Muscle layer of duodenum (tissue), 2 donors: ENCODE results near the gene SETD2.

Experiments
- H3K27ac ChIP-seq: one replicate; pipeline ENCODE4 v1.7.0; 2013; ENCODE audit warnings: mild to moderate bottlenecking, low read length
- H3K27me3 ChIP-seq: one replicate; pipeline ENCODE4 v1.7.0; 2013; ENCODE audit warnings: low read depth, mild to moderate bottlenecking, control low read depth, low read length
- H3K36me3 ChIP-seq, 2 donors: one replicate each; pipeline ENCODE4 v1.7.0; 2013; ENCODE audit warnings: low read length in 2 of 2, control low read depth in 1 of 2, mild to moderate bottlenecking in 1 of 2; ENCODE audit not compliant: insufficient read depth in 2 of 2, control insufficient read depth in 1 of 2
- H3K4me1 ChIP-seq, 2 donors: one replicate each; pipeline ENCODE4 v1.7.0; 2013; ENCODE audit warnings: low read length in 2 of 2, mild to moderate bottlenecking in 2 of 2, control low read depth in 1 of 2, moderate library complexity in 1 of 2; ENCODE audit not compliant: insufficient read depth in 2 of 2, control insufficient read depth in 1 of 2
- H3K4me3 ChIP-seq, 2 donors: one replicate each; pipeline ENCODE4 v1.7.0; 2013; ENCODE audit warnings: low read length in 2 of 2, low read depth in 1 of 2, mild to moderate bottlenecking in 1 of 2
- H3K9me3 ChIP-seq, 2 donors: one replicate each; pipeline ENCODE4 v1.7.0; 2013; ENCODE audit warnings: low read length in 2 of 2, control low read depth in 1 of 2, mild to moderate bottlenecking in 1 of 2; ENCODE audit not compliant: control insufficient read depth in 1 of 2
- donor health status: healthy.

SETD2 gene

DNA sequence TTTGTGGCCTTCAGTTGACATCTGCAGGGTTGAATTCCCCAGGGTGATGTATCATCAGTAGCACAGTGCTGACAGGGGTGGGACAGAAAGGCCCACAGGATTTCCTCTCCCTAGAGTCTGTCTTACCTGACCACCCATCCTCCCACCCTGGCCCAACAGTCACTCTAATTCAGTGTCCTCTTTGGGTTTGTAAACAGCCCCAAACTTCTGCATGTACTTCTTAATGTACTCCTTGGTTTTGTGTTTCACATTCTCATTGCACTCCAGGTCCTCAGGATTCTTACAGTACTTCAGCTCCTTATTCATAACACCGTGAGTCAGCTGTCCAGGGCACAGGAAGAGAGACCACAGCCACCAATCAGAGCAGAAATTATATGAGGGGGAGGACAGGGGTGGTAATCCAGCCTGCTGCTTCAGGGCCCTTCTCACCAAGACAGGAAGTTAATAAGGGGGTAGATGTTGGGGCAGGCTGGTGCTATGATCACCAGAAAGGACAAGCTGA lies 146.9 kb downstream of the SETD2 start:
- Histone ChIP-seq H3K36me3 (peaks cover 41 to 59% of the 10 kb centered on the region in 2 donors), H3K9me3 (no peaks in the 10 kb centered on the region), H3K27me3 (no peaks in the 10 kb centered on the region), H3K4me3 (no peak overlapping the region), H3K27ac (no peak overlapping the region), H3K4me1 (peaks cover 0 to 9% of the 10 kb centered on the region in 2 donors)

DNA sequence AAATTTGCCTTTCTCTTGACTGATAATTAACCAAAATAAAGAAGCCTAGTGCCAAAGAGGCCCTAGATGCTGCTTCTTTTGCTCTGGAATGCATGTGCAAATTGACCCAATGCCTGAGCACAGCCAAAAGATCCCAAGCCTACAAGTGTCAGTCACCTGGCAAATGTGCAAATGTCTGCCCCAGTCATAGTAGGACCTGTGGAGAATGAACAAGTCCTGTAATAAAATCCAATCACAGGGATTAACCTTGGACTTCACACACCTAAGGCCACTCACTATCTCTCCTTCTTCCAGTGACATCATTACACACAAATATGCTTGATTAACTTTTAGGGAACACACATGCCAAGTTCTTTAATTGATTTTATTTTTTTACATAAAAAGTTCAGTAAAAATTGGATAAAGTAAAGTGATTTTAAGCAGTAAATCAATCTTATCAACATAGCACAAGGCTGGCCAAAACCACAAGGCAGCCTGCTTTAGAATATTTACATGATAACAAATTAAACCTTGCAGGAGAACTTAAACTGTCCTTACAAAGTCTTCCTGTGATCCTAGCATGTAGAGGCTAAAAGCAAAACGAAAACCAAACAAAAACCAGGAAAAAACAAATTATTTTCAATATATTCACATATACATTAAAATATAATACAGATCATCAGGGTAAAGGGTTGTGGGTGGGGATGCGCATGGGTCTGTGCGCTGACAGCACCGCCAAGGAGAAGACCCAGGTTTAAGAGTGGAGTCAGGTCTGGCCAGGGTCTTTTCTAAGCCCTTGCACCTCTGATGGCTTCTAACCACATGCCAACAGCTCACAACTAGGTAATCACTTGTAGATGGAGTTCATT lies 147.6 kb downstream of the SETD2 start:
- no peaks in the 10 kb centered on the region for H3K27me3 ChIP-seq
- peaks cover 41 to 59% of the 10 kb centered on the region in 2 donors for H3K36me3 ChIP-seq
- H3K4me1 ChIP-seq, result peaks cover 0 to 9% of the 10 kb centered on the region in 2 donors
- no peak overlapping the region for H3K27ac ChIP-seq
- H3K9me3 ChIP-seq, result no peaks in the 10 kb centered on the region
- H3K4me3 ChIP-seq, result no peak overlapping the region

DNA sequence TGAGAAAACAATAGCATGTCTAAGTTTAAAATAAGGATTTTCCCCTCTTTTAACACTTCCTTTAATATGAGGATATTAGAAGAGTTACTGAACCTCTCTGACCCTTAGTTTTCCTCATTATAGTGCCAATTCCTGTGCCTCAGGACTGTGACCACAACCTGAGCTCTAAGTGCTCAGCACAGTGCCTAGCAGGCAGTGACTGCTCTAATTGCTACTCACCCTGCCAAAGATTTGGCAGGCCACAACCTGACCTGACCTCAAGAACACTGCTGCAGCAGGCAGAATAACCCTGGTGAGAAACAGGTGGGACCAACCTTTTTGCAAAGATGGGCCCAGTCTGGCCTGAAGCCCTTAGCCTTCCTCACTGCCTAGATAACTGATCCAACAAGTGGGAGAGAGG lies 148.8 kb downstream of the SETD2 start:
- no peak overlapping the region for H3K27ac ChIP-seq
- H3K9me3 ChIP-seq, result no peaks in the 10 kb centered on the region

DNA sequence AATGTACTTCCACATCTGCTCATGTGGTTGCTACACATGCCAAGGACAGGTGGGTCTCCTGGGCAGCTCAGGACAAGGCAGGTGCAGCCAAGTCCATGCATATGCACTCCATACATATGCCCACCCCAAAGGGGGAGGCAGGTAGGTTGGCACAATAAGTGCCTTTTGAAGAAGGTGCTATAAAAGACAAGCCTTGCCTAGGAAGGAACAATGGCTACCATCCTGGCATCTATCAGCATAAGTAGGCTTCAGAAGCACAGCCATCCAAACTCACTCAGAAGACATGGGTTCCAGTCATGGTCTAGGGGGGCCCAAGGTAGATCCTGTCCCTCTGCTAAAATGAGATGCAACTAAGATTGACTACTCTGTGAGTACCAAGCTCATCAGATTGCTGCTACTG lies 149.9 kb downstream of the SETD2 start:
- Histone ChIP-seq H3K27ac (no peak overlapping the region), H3K36me3 (peaks cover 41 to 52% of the 10 kb centered on the region in 2 donors), H3K9me3 (no peaks in the 10 kb centered on the region), H3K27me3 (no peaks in the 10 kb centered on the region), H3K4me3 (no peak overlapping the region), H3K4me1 (peaks cover 0 to 6% of the 10 kb centered on the region in 2 donors)

More for the DNA sequence above, 148.8 kb downstream of the SETD2 start:
- Histone ChIP-seq H3K4me1 (peaks cover 0 to 4% of the 10 kb centered on the region in 2 donors), H3K36me3 (peaks cover 41 to 59% of the 10 kb centered on the region in 2 donors), H3K4me3 (no peak overlapping the region), H3K27me3 (no peaks in the 10 kb centered on the region)

DNA sequence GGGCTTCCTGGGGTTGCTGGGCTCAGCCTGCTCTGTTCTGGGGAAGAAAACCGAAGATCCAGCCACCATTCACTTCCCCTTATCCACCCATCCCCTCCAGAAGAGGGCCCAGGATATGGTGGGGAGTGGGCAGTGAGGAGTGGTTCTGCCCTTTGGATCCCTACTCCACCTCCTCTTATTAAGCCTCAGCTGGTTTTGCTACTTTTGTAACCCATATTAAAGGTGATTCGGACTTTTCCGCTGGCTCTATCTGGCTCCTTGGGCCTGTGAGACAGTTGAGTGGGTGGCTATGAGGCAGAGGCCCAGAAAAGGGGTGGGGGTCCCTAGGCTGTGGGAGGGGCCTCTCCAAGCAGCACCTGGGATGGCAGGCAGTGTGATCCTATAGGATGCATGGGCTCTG lies 150.7 kb downstream of the SETD2 start:
- Histone ChIP-seq H3K27me3 (no peaks in the 10 kb centered on the region), H3K4me1 (peaks cover 0 to 10% of the 10 kb centered on the region in 2 donors), H3K9me3 (no peaks in the 10 kb centered on the region), H3K4me3 (no peak overlapping the region), H3K27ac (no peak overlapping the region), H3K36me3 (peaks cover 33 to 45% of the 10 kb centered on the region in 2 donors)

DNA sequence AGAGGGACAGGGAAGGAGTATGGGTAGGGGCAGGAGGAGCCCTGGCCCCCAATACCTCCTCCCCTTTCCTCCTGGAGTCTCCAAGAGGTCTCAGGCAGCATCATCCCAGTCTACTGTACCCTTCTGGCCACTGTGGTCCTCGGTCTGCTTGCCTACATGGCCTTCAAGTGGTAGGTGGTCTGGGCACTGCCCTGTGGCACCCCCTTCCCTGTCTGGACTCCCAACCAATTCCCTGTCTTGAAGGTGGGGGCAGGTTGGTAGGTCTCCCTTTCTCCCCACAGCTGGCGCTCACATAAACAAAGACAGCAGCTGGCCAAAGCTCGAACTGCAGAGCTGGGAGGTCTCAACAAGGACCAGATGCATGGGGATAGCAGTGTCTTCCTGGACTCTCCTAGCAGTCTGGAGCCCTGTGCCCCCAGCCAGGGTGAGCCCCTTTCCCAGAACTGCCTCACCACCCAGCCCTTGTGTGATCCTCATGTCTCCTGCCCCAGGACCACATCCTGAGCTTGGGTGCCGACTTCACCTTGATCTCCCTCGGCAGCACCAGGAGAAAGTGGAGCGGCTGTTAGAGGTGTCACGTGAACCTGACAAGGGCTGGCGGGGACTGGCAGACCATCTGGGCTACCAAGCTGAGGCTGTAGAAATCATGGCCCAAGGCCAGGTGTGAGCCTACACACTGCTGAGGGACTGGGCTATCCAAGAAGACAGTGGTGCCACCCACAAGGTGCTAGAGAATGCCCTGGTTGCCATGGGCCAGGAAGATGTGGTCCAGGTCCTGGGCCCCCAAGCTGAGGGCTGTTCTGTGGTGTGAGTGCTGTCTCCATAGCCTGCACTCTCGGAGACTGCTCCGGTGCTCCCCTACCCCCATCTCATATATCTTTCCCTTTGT lies 151.3 kb downstream of the SETD2 start:
- Histone ChIP-seq H3K27ac (no peak overlapping the region), H3K36me3 (peaks cover 27 to 39% of the 10 kb centered on the region in 2 donors), H3K9me3 (no peaks in the 10 kb centered on the region)

DNA sequence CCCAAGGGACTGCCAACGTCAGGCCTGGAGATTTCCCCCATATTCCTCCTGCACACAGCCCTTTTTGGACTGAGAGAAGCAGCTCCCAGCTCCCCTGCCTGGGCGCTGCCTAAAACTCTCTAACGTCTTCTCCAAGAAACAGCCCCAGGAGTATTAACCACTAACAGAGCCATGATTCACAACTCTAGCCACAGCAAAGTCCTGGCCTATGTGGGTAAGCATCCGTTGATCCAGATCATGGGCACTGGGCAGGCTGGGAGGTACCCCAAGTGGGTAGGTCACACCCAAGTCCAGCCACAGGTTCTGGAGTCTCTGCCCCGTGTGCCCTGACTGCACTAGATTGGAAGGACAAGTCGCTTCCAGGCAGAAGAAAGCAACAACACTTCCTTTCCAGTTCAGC lies 152.5 kb downstream of the SETD2 start:
- H3K4me1 ChIP-seq, result peaks cover 0 to 10% of the 10 kb centered on the region in 2 donors
- H3K27me3 ChIP-seq, result no peaks in the 10 kb centered on the region
- H3K36me3 ChIP-seq, result peaks cover 24 to 30% of the 10 kb centered on the region in 2 donors
- no peaks in the 10 kb centered on the region for H3K9me3 ChIP-seq
- H3K4me3 ChIP-seq, result no peak overlapping the region
- no peak overlapping the region for H3K27ac ChIP-seq

More for the DNA sequence above, 151.3 kb downstream of the SETD2 start:
- H3K27me3 ChIP-seq, result no peaks in the 10 kb centered on the region
- H3K4me1 ChIP-seq, result peaks cover 0 to 10% of the 10 kb centered on the region in 2 donors
- no peak overlapping the region for H3K4me3 ChIP-seq

DNA sequence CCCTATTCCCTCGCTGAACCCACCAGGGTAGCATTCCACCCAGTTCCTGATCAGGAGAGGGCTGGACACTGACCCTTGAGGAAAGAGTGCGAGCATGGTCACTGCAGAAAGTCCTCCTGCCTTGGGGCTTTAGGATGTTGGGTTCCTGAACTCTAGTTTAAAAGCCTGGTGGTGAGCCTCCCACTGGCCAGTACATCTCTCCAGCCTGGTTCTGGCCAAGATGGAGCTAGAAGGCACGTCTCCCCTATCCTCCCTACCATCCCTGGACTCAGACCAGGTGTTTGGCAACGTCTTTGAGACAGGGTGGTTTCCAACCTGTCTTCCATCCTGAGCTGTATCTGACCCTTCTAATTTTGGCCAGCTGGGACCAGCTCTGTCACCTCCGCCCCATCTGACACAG lies 153.0 kb downstream of the SETD2 start:
- peaks cover 0 to 10% of the 10 kb centered on the region in 2 donors for H3K4me1 ChIP-seq
- H3K36me3 ChIP-seq, result peaks cover 21 to 31% of the 10 kb centered on the region in 2 donors
- H3K27ac ChIP-seq, result no peak overlapping the region
- H3K4me3 ChIP-seq, result no peak overlapping the region
- H3K9me3 ChIP-seq, result no peaks in the 10 kb centered on the region
- H3K27me3 ChIP-seq, result no peaks in the 10 kb centered on the region

DNA sequence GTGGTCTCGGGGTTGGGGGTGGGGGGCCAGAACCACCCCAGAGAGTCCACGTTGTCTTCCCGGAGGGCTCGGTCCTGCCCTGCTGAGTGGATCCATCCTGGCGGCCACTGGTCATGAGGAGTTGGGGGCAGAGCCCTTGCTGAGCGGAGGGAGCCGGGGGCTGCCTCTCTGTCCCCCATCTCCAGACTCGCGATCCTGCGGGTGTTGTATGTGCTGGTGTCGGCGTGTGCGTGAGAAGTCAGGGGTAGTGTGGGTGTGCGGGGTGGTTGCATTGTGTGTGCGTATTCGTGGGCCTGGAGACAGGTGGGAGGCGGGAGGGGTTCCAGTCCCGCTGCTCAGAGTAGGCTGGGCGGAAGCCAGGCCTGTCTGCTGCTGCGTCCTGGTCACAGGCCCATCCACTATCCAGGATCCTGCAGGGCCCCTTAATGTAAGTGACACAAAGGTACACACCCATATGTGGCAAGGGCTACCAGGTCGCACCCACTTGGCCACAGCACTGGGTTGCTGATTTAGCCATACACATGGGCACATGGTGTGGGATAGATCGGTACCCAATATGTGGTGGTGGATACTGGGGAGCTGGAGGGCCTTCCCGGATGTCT lies 153.7 kb downstream of the SETD2 start:
- Histone ChIP-seq H3K27ac (no peak overlapping the region), H3K36me3 (peaks cover 21 to 34% of the 10 kb centered on the region in 2 donors), H3K4me3 (peak overlapping the region; percentile 39 to 65), H3K4me1 (peaks cover 0 to 10% of the 10 kb centered on the region in 2 donors), H3K27me3 (no peaks in the 10 kb centered on the region), H3K9me3 (no peaks in the 10 kb centered on the region)

DNA sequence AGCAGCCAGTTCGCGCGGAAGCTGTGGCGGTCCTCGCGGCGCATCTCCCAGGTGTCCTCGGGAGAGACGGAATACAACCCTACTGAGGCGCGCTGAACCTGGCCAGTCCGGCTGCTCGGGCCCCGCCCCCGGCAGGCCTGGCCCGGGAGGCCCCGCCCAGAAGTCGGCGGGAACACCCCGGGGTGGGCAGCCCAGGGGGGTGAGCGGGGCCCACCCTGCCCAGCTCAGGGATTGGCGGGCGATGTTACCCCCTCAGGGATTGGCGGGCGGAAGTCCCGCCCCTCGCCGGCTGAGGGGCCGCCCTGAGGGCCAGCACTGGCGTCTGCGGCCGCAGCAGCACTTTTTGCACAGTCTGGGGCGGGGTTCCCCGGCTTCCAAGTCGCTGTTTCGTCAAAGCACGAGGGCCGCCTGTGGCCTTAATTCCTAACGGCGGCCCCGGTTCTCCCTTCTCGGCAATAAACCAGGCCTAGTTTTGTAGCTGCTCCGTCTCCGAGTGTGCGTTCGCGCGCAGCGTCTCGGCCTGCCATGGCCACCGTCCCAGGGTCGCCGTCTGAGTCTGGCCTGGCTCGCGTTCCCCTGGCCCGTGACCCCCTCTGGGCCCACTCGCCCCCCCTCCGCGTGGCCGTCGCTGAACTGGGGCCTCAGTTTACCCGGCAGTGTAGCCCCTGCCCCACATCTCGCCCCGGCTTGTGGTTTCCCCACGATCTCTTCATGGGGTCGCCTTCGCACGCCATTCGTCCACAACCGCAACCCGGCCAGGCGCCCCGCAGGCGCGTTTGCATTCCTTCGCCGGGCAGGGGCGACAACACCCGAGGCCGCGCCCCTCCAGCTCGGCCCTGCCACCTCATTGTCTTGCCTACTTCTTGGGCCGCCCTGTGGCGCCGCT lies 154.4 kb downstream of the SETD2 start:
- H3K9me3 ChIP-seq, result no peaks in the 10 kb centered on the region
- no peaks in the 10 kb centered on the region for H3K27me3 ChIP-seq
- no peak overlapping the region for H3K27ac ChIP-seq
- peaks cover 0 to 10% of the 10 kb centered on the region in 2 donors for H3K4me1 ChIP-seq
- H3K4me3 ChIP-seq, result peak overlapping the region; percentile 39 to 65
- peaks cover 21 to 39% of the 10 kb centered on the region in 2 donors for H3K36me3 ChIP-seq
